Esophagus (tissue), 2 donors: ENCODE results near the gene FRMD4A. TPM values are rescaled to one million over a fixed set of nuclear protein-coding genes. Genes with fewer than 3 reads are reported as not detected.

Experiments
- H3K27ac ChIP-seq, 2 donors: one replicate each; pipeline ENCODE4 v1.5.1; 2013; ENCODE audit warnings: low read depth in 2 of 2, mild to moderate bottlenecking in 2 of 2, inconsistent platforms in 1 of 2, low read length in 1 of 2, moderate library complexity in 1 of 2
- H3K27me3 ChIP-seq, 2 donors: one replicate each; pipeline ENCODE4 v1.6.1; 2013; ENCODE audit warnings: low read length in 2 of 2, control low read depth in 1 of 2, mild to moderate bottlenecking in 1 of 2; ENCODE audit not compliant: insufficient read depth in 2 of 2, control insufficient read depth in 1 of 2
- H3K36me3 ChIP-seq, 2 donors: one replicate each; pipeline ENCODE4 v1.6.1; 2013; ENCODE audit warnings: low read length in 1 of 2; ENCODE audit not compliant: control insufficient read depth in 2 of 2, insufficient read depth in 2 of 2
- H3K4me1 ChIP-seq, 2 donors: one replicate each; pipeline ENCODE4 v1.6.1; 2013; ENCODE audit warnings: low read length in 1 of 2; ENCODE audit not compliant: control insufficient read depth in 2 of 2, insufficient read depth in 2 of 2
- H3K4me3 ChIP-seq, 2 donors: one replicate each; pipeline ENCODE4 v1.5.1; 2013; ENCODE audit warnings: low read length in 2 of 2, mild to moderate bottlenecking in 2 of 2, low read depth in 1 of 2, moderate library complexity in 1 of 2
- H3K9me3 ChIP-seq, 2 donors: one replicate each; pipeline ENCODE4 v1.6.1; 2013; ENCODE audit warnings: mild to moderate bottlenecking in 2 of 2, low read depth in 1 of 2, low read length in 1 of 2, moderate library complexity in 1 of 2; ENCODE audit not compliant: control insufficient read depth in 2 of 2, insufficient read depth in 1 of 2
- WGBS, 2 donors: extraction: QIAGEN DNeasy Blood & Tissue Kit; methylation state at CpG; one replicate each; pipeline ENCODE4 v1.1.7; 2013; 5-methylcytosine and 5-hydroxymethylcytosine counted together
- polyA plus RNA-seq, 2 donors: library from polyadenylated mRNA; stranded (reverse); fragments of 200-250 nt; gene quantifications; one replicate each; pipeline ENCODE4 v1.2.3, GENCODE V29; 2013
- donor health status: healthy with polysubstance abuse.
- donor health status: Bipolar disorder and iron deficiency.

Gene FRMD4A
- polyA plus RNA-seq, 2 donors, result 9.3 to 12.6 TPM

GRCh38 chr10:13630231-13630630 lies 700.5 kb downstream of the FRMD4A start:
- H3K4me1 ChIP-seq, result no peaks in the 10 kb centered on the region
- H3K27me3 ChIP-seq, result no peaks in the 10 kb centered on the region
- no peak overlapping the region for H3K4me3 ChIP-seq
- no peaks in the 10 kb centered on the region for H3K9me3 ChIP-seq
- peaks cover 0 to 5% of the 10 kb centered on the region in 2 donors for H3K36me3 ChIP-seq
- H3K27ac ChIP-seq, result no peak overlapping the region

- WGBS, 2 donors, result 66 to 77% methylated on average over 2 of the region's 2 CpGs
Observed at GRCh38 chr10:13629116-13629515, 701.6 kb downstream of the FRMD4A start.

GRCh38 chr10:13628661-13629060 lies 702.1 kb downstream of the FRMD4A start:
- H3K4me3 ChIP-seq, result no peak overlapping the region
- WGBS, 2 donors, result 52 to 66% methylated on average over 7 of the region's 7 CpGs
- no peak overlapping the region for H3K27ac ChIP-seq

More at GRCh38 chr10:13629116-13629515, 701.6 kb downstream of the FRMD4A start:
- Histone ChIP-seq H3K9me3 (no peaks in the 10 kb centered on the region), H3K36me3 (peaks cover 0 to 5% of the 10 kb centered on the region in 2 donors), H3K27me3 (no peaks in the 10 kb centered on the region), H3K4me1 (no peaks in the 10 kb centered on the region), H3K27ac (no peak overlapping the region), H3K4me3 (no peak overlapping the region)

GRCh38 chr10:13627459-13628310 lies 703.0 kb downstream of the FRMD4A start:
- Histone ChIP-seq H3K4me3 (no peak overlapping the region), H3K36me3 (peaks cover 0 to 5% of the 10 kb centered on the region in 2 donors), H3K4me1 (no peaks in the 10 kb centered on the region), H3K27ac (no peak overlapping the region), H3K27me3 (no peaks in the 10 kb centered on the region), H3K9me3 (no peaks in the 10 kb centered on the region)
- 88 to 90% methylated on average over 7 of the region's 7 CpGs for WGBS, 2 donors

More at GRCh38 chr10:13628661-13629060, 702.1 kb downstream of the FRMD4A start:
- Histone ChIP-seq H3K9me3 (no peaks in the 10 kb centered on the region), H3K27me3 (no peaks in the 10 kb centered on the region), H3K36me3 (peaks cover 0 to 5% of the 10 kb centered on the region in 2 donors), H3K4me1 (no peaks in the 10 kb centered on the region)

- H3K27me3 ChIP-seq, result no peaks in the 10 kb centered on the region
- H3K27ac ChIP-seq, result no peak overlapping the region
- no peaks in the 10 kb centered on the region for H3K9me3 ChIP-seq
- no peak overlapping the region for H3K4me3 ChIP-seq
- H3K36me3 ChIP-seq, result peaks cover 2 to 4% of the 10 kb centered on the region in 2 donors
- H3K4me1 ChIP-seq, result no peaks in the 10 kb centered on the region
- 83 to 89% methylated on average over 1 of the region's 1 CpG for WGBS, 2 donors
Observed at GRCh38 chr10:13624630-13625029, 706.1 kb downstream of the FRMD4A start.

GRCh38 chr10:13621931-13622330 lies 708.8 kb downstream of the FRMD4A start:
- H3K36me3 ChIP-seq, result peaks cover 4 to 12% of the 10 kb centered on the region in 2 donors
- 95 to 99% methylated on average over 2 of the region's 2 CpGs for WGBS, 2 donors
- H3K4me1 ChIP-seq, result no peaks in the 10 kb centered on the region
- H3K27ac ChIP-seq, result no peak overlapping the region
- no peak overlapping the region for H3K4me3 ChIP-seq
- H3K27me3 ChIP-seq, result no peaks in the 10 kb centered on the region
- H3K9me3 ChIP-seq, result no peaks in the 10 kb centered on the region

- Histone ChIP-seq H3K27me3 (no peaks in the 10 kb centered on the region), H3K4me1 (peaks cover 0 to 4% of the 10 kb centered on the region in 2 donors), H3K36me3 (peaks cover 8 to 12% of the 10 kb centered on the region in 2 donors), H3K9me3 (no peaks in the 10 kb centered on the region), H3K27ac (no peak overlapping the region), H3K4me3 (no peak overlapping the region)
- WGBS, 2 donors, result 66 to 76% methylated on average over 4 of the region's 4 CpGs
Observed at GRCh38 chr10:13617116-13617515, 713.6 kb downstream of the FRMD4A start.

- Histone ChIP-seq H3K27ac (no peak overlapping the region), H3K9me3 (no peaks in the 10 kb centered on the region), H3K36me3 (peaks cover 7 to 8% of the 10 kb centered on the region in 2 donors), H3K4me3 (no peak overlapping the region), H3K4me1 (peaks cover 0 to 4% of the 10 kb centered on the region in 2 donors), H3K27me3 (no peaks in the 10 kb centered on the region)
- 67 to 71% methylated on average over 7 of the region's 7 CpGs for WGBS, 2 donors
Observed at GRCh38 chr10:13615650-13616300, 714.9 kb downstream of the FRMD4A start.

GRCh38 chr10:13614530-13615332 lies 716.0 kb downstream of the FRMD4A start:
- H3K36me3 ChIP-seq, result peaks cover 10 to 11% of the 10 kb centered on the region in 2 donors
- H3K9me3 ChIP-seq, result no peaks in the 10 kb centered on the region
- WGBS, 2 donors, result 55 to 71% methylated on average over 8 of the region's 8 CpGs
- H3K27me3 ChIP-seq, result no peaks in the 10 kb centered on the region
- no peak overlapping the region for H3K4me3 ChIP-seq
- H3K4me1 ChIP-seq, result peaks cover 0 to 4% of the 10 kb centered on the region in 2 donors
- H3K27ac ChIP-seq, result no peak overlapping the region
